Measurements from ENCODE around the gene C2orf68.

- no peak for TF ChIP-seq POLR2A (IDR thresholded peaks at IDR 0.05)
- TF ChIP-seq, protein P1, sequence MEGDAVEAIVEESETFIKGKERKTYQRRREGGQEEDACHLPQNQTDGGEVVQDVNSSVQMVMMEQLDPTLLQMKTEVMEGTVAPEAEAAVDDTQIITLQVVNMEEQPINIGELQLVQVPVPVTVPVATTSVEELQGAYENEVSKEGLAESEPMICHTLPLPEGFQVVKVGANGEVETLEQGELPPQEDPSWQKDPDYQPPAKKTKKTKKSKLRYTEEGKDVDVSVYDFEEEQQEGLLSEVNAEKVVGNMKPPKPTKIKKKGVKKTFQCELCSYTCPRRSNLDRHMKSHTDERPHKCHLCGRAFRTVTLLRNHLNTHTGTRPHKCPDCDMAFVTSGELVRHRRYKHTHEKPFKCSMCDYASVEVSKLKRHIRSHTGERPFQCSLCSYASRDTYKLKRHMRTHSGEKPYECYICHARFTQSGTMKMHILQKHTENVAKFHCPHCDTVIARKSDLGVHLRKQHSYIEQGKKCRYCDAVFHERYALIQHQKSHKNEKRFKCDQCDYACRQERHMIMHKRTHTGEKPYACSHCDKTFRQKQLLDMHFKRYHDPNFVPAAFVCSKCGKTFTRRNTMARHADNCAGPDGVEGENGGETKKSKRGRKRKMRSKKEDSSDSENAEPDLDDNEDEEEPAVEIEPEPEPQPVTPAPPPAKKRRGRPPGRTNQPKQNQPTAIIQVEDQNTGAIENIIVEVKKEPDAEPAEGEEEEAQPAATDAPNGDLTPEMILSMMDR (IDR thresholded peaks at IDR 0.05) = no peak
Measured at GRCh38 chr2:85588236-85588635, 23.6 kb downstream of the C2orf68 start.
